Measurements from ENCODE around the gene KDELR1. TPM values are rescaled to one million over a fixed set of nuclear protein-coding genes. Genes with fewer than 3 reads are reported as not detected.

KDELR1 gene
- total RNA-seq, 1 donor from 2014 or later, result 113 TPM

DNA sequence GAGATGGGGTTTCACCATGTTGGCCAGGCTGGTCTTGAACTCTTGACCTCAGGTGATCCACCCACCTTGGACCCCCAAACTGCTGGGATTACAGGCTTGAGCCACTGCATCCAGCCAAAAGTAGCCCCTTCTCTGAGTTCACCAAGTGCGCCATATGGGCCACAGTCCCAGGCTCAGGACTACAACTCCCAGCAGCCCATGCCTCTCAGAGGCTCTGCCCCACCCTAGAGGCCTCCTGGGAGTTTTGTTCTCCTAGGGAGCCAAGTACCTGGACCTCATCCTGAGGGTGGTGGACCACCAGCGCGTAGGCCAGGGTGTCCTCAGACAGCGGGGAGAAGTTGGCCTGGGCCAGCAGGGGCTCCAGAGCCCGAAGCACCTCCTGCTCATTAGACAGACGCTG, 46.5 kb downstream of the KDELR1 start:
- no peak for DNase-seq (ENCODE audit: low spot score)

DNA sequence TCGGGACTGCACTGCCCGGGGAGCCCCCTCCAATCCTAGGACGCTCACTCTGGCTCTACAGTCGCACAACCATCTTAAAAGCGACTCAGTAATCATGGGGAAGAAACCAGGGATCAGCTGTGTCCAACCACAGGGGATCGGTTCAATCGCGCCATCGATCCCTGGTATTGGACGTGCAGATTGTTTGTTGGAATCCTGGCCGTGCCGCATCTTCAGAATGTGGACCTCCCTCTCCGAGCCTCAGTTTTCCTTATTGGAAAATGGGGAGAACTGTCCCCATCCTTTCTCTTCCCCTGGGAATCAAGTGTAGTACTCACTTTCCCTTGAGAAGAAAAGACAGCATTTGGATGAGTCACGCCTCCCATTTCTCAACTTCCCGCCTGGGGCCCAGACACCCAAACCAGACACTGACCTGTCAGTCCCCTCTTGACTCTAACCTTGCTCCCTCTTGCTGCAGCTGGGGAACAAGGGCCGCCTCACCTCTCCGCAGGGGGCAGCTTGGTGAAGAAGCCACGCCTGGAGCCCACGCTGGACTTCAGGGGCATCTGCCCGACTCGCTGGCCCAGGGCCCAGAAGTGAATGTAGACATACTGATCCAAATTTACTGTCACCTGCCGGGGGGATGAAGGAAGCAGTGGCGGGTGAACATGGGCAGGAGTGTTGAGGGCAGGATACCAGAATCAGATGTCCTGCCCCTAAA, 48.4 kb downstream of the KDELR1 start:
- DNase-seq (ENCODE audit: low spot score), result no peak

DNA sequence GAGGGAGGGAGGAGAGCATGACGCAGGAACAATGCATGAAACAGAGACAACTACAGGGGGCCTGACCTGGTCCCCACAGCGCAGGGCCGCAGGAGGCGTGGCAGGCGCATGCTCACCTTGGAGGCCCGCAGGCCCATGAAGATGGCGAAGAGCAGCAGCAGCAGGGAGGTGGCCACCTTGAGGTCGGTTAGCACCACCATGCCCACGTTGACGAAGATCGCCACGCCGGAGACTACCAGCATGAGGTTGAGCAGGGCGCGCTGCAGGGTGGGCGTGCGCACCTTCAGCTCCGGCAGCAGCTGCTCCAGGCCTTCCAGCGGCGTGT, 49.0 kb downstream of the KDELR1 start:
- no peak for DNase-seq (ENCODE audit: low spot score)

DNA sequence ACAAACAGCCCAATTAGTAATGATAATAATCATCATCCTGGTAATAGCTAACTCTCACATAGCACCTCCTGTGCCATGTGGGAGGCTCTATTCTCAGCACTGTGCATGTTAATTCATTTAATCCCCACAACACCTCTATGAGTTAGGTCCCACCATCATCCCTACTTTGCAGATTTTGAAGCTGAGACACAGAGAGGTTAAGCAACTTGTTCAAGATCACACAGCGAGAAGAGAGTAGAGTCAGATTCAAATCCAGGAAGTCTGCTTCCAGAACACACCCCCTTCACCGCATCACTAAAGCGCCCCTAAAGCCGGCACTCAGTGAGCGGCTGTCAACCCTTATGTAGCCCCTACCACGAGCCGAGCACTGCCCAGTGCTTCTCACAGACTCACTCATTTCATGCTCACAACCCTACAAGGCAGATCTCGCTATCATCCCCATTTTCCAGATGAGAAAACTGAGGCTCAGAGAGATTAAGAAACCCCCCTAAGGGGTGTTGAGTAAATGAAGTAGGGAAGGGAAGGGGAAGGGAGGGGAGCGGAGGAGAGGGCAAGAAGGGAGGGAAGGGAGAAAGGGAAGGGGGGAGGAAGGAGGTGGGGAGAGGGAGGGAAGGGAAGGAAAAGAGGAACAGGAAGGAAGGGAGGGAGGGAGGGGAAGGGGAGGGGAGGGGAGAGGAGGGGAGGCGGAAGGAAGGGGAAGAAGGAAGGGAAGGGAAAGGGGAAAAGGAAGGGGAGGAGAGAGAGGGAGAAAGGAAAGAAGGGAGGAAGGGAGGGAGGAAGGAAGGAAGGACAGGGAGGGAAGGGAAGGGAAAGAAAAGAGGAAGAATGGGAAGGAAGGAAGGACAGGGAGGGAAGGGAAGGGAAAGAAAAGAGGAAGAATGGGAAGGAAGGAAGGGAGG, 49.6 kb downstream of the KDELR1 start:
- DNase-seq (ENCODE audit: low spot score), result no peak

DNA sequence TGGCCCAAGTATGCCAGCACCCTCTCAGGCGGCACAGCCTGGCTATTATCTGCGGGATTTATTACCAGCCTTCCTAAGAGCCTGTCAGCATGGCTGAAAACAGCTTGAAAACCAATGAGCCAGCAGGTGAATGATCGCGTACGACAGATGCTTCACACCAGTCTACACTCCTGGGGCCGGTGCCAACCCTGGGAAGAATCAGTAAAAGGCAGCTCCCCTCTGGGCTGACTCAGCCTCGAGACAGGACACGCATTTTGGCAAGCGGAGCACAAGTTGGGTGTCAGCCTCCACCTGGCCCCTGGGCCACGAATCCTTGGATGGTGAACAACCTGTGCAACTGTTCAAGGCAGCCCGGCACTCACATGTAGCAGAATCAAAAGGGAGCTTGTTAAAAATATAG, 50.4 kb downstream of the KDELR1 start:
- DNase-seq (ENCODE audit: low spot score), result no peak

DNA sequence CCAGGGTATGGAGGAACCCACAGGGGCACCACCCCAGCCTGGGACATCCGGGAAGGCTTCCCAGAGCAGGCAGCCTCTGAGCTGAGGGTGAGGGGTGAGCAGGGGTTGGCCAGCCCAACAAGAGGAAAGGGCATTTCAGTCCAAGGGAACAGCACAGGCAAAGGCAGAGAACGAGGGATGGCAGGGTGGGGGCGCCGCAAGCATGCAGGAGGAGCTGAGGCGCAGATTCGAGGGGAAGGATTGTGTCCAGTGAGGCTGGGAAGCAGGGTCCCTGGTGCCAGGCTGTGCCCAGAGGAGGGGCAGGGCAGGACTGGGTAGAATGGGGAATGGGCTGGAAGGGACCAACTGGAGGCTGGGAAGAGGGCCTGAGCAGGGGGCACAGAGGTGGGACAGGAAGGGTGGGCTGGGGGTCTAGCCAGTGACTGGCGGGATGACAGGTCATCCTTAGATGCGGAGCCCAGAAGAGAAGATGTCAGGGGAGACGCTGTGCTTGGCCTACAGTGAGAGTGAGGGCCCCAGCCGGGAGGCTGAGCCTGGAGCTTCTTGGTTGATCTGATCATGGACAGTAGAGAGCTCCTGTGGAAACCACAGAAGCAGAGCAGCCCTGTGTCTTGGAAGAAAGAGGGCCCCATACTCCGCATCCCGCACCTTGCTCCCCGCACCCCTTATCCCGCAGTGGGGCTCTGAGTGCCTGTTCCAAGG, 52.4 kb downstream of the KDELR1 start:
- DNase-seq (ENCODE audit: low spot score), result no peak

DNA sequence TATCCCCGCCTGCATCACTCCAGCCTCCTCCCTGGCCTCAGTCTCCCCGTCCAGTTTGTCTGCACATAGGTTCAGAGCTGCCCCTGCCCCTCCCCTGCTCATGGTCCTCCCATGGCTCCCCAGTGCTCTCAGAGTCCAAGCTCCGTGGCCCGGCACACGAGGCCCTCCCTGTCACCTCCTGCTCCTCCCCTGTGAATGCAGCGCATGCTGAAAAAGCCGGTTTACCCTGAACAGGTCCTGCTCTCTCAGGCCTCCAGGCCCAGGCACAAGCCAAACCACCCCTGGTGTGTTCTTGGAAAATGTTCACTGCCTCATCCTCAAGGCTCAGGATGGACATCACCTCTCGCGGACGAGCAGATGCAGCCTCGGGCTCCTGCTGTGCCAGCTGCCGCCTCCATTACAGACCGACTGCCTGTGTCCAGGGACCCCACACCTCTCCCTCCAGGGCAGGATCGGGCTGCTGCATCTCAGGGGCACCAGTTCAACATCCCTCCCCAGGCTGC, 53.0 kb downstream of the KDELR1 start:
- DNase-seq (ENCODE audit: low spot score), result no peak

DNA sequence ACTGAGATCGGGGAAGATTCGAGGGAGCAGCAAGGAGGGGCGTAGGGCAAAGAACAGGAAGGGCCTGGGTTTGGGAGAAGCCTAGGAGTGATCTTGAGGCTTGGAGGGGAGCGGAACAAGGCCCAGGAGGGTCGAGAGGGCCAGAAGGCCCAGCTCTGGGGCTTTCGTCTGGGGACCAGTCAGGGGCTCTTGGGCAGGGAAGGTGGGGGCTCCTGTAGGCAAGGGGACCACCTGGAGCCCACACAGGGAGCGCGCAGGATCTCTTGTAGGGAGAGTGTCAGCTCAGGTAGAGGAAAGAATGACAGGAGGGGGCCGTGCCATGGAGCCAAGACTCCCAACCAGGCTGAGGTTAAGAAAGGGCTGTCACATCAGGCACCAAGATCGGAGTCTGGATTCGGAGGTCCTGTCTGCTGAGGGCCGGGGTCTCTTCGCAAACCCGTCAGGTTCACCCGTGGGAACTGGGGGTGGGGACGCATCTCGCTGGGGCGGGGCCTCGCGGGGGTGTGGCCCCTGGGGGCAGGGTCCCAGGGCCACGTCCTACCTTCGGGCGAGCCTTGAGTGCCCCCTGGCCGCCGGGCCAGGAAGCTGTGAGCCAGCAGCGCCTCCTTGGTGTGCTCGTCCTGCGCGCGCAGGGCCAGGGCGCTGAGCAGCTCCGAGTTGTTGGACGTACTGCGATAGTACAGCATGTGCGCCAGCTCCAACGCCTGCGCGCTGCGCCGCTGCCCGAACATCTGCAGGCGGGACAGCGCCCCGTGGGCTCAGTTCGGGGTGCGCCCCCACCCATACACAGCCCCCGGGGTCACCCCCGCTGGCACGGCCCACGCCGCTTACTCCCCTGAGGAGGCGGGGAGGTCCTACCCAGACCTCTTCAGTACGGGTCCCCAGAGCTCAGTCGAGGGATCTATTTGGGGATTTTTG, 57.6 kb downstream of the KDELR1 start:
- peak; percentile 96 for DNase-seq (ENCODE audit: low spot score)

DNA sequence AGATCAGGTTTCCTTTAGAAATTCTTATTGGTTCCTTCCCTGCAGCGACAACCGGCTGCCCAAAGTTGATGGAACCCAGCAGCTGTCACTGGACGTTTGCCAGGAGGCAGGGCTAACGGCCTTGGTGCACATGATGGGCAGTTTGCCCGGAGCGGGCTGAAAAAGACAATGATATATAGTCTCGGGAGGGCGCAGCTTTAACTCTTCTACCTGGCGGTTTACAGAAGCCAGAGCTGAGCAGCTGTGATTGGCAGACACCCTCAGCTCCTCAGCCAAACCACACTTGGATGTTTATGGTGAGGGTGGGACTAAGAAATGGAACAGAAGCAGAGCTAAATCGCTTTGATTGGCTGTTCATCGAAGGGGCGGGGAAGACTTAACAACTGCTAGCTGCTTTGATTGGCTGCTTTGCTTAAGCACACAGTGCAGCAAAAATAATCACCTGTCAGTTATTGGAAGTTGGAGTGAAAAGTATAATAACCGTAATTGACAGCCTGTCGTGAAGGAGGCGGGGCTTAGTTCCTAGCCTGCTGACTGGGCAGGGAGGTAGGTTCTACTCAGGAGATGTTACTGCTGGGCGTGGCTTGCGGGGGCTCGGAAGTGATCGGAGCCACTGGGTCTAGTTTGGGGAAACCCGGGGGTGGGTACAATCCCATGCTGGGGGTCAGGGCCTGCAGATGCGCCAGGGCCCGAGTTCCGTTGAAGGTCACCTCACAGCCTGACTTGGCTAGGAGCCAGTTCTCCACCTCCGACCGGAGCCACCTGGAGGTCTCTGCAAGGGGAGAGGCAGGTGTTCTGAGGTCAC, 58.5 kb downstream of the KDELR1 start:
- no peak for DNase-seq (ENCODE audit: low spot score)

Other genes with a start within 250 kb of the KDELR1 start
- 4.7 TPM for gene LIG1, start 221.2 kb downstream of the KDELR1 start, total RNA-seq
- 5.3 TPM for gene ZSWIM9, start 220.9 kb downstream of the KDELR1 start, total RNA-seq
- 57.6 TPM for gene CARD8, start 135.6 kb downstream of the KDELR1 start, total RNA-seq
- gene ZNF114, start 121.5 kb downstream of the KDELR1 start, total RNA-seq, result 0.87 TPM
- gene EMP3, start 66.0 kb downstream of the KDELR1 start, total RNA-seq, result 91.4 TPM
- gene TMEM143, start 27.6 kb downstream of the KDELR1 start, total RNA-seq, result 5.8 TPM
- not detected for gene SYNGR4, start 27.2 kb downstream of the KDELR1 start, total RNA-seq
- gene GRIN2D, start 2.1 kb upstream of the KDELR1 start, total RNA-seq, result 0.48 TPM
- gene GRWD1, start 54.4 kb upstream of the KDELR1 start, total RNA-seq, result 39.0 TPM
- 1.0 TPM for gene KCNJ14, start 64.0 kb upstream of the KDELR1 start, total RNA-seq
- gene CYTH2, start 77.8 kb upstream of the KDELR1 start, total RNA-seq, result 34.9 TPM
- gene LMTK3, start 120.3 kb upstream of the KDELR1 start, total RNA-seq, result 0.45 TPM
- 0.48 TPM for gene SULT2B1, start 160.6 kb upstream of the KDELR1 start, total RNA-seq
- gene SPACA4, start 215.2 kb upstream of the KDELR1 start, total RNA-seq, result not detected
- gene FAM83E, start 223.5 kb upstream of the KDELR1 start, total RNA-seq, result 0.71 TPM
- 876 TPM for gene RPL18, start 227.6 kb upstream of the KDELR1 start, total RNA-seq
- 14.0 TPM for gene SPHK2, start 228.0 kb upstream of the KDELR1 start, total RNA-seq
- gene DBP, start 245.8 kb upstream of the KDELR1 start, total RNA-seq, result 1.4 TPM

Measured in mesenteric fat pad (tissue), 1 donor.